Measurements from ENCODE around the gene CNTN3. TPM values are rescaled to one million over a fixed set of nuclear protein-coding genes. Genes with fewer than 3 reads are reported as not detected.

Gene CNTN3
- total and polyA plus RNA-seq, 3 donors from 2014 or later = 2.4 to 4.1 (median 3.7) TPM

GRCh38 chr3:74605437-74605836, 9.0 kb downstream of the CNTN3 start:
- H3K27ac ChIP-seq = no peak overlapping the region
- no peaks in the 10 kb centered on the region for H3K27me3 ChIP-seq
- H3K9me3 ChIP-seq = no peaks in the 10 kb centered on the region
- intact Hi-C loops (cut with DNase I; ENCODE audit: low total_unique reads) = no loop called here
- H3K4me3 ChIP-seq = no peak overlapping the region
- H3K4me1 ChIP-seq = no peaks in the 10 kb centered on the region
- 86 to 87% methylated on average over 3 of the region's 3 CpGs for WGBS, 2 donors
- no peak for TF ChIP-seq POLR2A (IDR thresholded peaks at IDR 0.05)
- TF ChIP-seq CTCF (IDR thresholded peaks at IDR 0.05) = no peak
- no peaks in the 10 kb centered on the region for H3K36me3 ChIP-seq (ENCODE audit: low read depth, missing control alignments)
- no peak for DNase-seq

GRCh38 chr3:74603292-74603691, 11.2 kb downstream of the CNTN3 start:
- no peaks in the 10 kb centered on the region for H3K27me3 ChIP-seq
- WGBS, 2 donors = 81 to 85% methylated on average over 2 of the region's 2 CpGs

GRCh38 chr3:74602471-74602870, 12.0 kb downstream of the CNTN3 start:
- intact Hi-C loops (cut with DNase I; ENCODE audit: low total_unique reads) = no loop called here
- Histone ChIP-seq H3K4me3 (no peak overlapping the region), H3K4me1 (no peaks in the 10 kb centered on the region), H3K27ac (no peak overlapping the region), H3K36me3 (ENCODE audit: low read depth, missing control alignments) (no peaks in the 10 kb centered on the region), H3K9me3 (no peaks in the 10 kb centered on the region), H3K27me3 (no peaks in the 10 kb centered on the region)
- no peak for TF ChIP-seq POLR2A (IDR thresholded peaks at IDR 0.05)
- TF ChIP-seq CTCF (IDR thresholded peaks at IDR 0.05) = no peak
- DNase-seq = no peak
- WGBS, 2 donors = 71 to 81% methylated on average over 2 of the region's 2 CpGs

More at GRCh38 chr3:74603292-74603691, 11.2 kb downstream of the CNTN3 start:
- H3K4me1 ChIP-seq = no peaks in the 10 kb centered on the region
- H3K9me3 ChIP-seq = no peaks in the 10 kb centered on the region
- intact Hi-C loops (cut with DNase I; ENCODE audit: low total_unique reads) = no loop called here
- DNase-seq = no peak
- no peak overlapping the region for H3K27ac ChIP-seq
- no peak overlapping the region for H3K4me3 ChIP-seq
- H3K36me3 ChIP-seq (ENCODE audit: low read depth, missing control alignments) = no peaks in the 10 kb centered on the region
- TF ChIP-seq CTCF (IDR thresholded peaks at IDR 0.05) (no peak), POLR2A (IDR thresholded peaks at IDR 0.05) (no peak)

- no peaks in the 10 kb centered on the region for H3K4me1 ChIP-seq
Measured at GRCh38 chr3:74601793-74602192, 12.7 kb downstream of the CNTN3 start.

More at GRCh38 chr3:74601793-74602192, 12.7 kb downstream of the CNTN3 start:
- H3K27ac ChIP-seq = no peak overlapping the region
- H3K4me3 ChIP-seq = no peak overlapping the region
- intact Hi-C loops (cut with DNase I; ENCODE audit: low total_unique reads) = no loop called here
- 78 to 88% methylated on average over 2 of the region's 2 CpGs for WGBS, 2 donors
- no peak for DNase-seq
- no peaks in the 10 kb centered on the region for H3K9me3 ChIP-seq
- TF ChIP-seq POLR2A (IDR thresholded peaks at IDR 0.05) (no peak), CTCF (IDR thresholded peaks at IDR 0.05) (no peak)
- no peaks in the 10 kb centered on the region for H3K36me3 ChIP-seq (ENCODE audit: low read depth, missing control alignments)
- no peaks in the 10 kb centered on the region for H3K27me3 ChIP-seq

Measured in testis (tissue), 3 donors.